Measurements from ENCODE around the gene C1orf21. TPM values are rescaled to one million over a fixed set of nuclear protein-coding genes. Genes with fewer than 3 reads are reported as not detected.

The C1orf21 gene
- polyA plus RNA-seq, 3 donors: 29.8 to 37.8 (median 32.3) TPM

- DNase-seq (ENCODE audit: extremely low read depth in 1 of 11, low read depth in 9 of 11, low spot score in 4 of 11): no peak
Observed at GRCh38 chr1:184524248-184524647, 137.4 kb downstream of the C1orf21 start.

DNA sequence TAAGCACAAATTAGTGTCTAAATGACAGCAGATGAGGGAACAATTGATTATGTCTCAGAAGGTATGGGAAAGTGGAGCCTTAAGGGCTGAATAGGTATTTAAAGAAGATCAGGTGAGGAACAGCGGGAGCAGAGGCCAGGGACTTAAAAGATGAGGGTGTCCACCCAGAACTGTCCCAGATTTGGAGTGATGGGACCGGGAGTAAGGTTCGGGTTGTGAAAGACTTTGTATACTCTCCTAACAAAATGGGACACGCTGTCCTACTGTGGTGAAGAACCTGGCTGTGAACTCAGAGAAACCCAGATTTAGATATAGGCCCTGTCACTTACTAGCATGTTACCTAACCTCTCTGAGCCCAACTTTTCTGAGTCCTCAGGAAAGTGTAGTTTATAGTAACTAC lies 140.6 kb downstream of the C1orf21 start:
- no peak for DNase-seq (ENCODE audit: extremely low read depth in 1 of 11, low read depth in 9 of 11, low spot score in 4 of 11)

GRCh38 chr1:184530226-184530625 lies 143.4 kb downstream of the C1orf21 start:
- no peak for DNase-seq (ENCODE audit: extremely low read depth in 1 of 11, low read depth in 9 of 11, low spot score in 4 of 11)

GRCh38 chr1:184531296-184531695 lies 144.5 kb downstream of the C1orf21 start:
- no peak for DNase-seq (ENCODE audit: extremely low read depth in 1 of 11, low read depth in 9 of 11, low spot score in 4 of 11)

DNA sequence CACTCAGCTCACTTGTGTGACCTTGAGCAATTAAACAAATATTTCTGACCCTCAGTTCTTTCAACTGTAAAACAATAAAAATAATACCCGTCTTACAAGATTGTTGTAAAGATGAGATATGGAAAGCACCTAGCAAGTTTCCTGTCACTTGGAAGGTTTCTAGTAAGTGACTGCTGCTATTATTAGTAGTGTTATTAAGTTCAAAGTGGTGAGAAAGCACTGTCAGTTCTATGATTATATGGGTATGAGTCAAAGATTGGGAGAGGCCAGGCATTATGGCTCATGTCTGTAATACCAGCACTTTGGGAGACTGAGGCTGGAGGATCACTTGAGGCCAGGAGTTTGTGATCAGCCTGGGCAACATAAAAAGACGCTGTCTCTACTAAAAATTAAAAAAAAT lies 145.4 kb downstream of the C1orf21 start:
- no peak for DNase-seq (ENCODE audit: extremely low read depth in 1 of 11, low read depth in 9 of 11, low spot score in 4 of 11)

DNA sequence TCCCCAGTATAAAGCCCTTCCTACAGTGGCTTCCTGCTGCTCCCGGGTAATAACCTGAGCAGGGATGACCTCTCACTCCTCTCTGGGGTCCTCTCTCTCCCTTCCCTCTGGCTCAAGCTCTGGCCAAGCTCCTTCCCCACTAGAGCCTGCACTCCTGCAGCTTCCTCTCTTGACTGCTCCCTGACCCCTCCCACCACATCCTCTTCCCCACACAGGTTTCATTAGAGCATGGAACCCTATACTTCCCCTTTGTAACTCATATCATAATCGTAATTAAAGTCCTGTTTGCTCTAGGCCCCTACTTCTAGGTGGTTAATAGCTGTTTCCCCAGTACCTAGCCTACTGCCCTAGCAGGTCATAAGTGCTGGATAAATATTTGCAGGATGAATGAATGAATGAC lies 146.2 kb downstream of the C1orf21 start:
- DNase-seq (ENCODE audit: extremely low read depth in 1 of 11, low read depth in 9 of 11, low spot score in 4 of 11): no peak

- DNase-seq (ENCODE audit: extremely low read depth in 1 of 11, low read depth in 9 of 11, low spot score in 4 of 11): no peak
Observed at GRCh38 chr1:184533915-184534314, 147.1 kb downstream of the C1orf21 start.

DNA sequence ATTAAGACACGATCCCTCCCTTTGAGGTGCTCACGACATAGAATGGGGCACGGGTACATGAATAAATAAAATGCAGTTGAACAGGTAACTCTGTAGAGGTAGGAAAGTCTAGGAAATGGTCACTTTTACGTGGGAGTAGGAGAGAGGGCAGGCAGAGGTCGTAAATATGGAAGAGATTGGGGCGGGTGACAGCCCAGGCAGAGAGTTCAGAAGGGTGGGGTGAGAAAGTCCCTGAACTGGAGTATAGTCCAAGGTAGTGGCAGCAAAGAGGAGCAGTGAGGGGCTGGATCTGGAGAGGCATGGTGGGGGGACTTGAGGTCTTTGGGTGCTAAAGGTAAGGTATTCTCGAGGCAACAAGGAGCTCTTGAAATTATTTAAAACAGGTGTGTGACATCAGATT lies 147.9 kb downstream of the C1orf21 start:
- peak in 1 of 11 donors; percentile 14 for DNase-seq (ENCODE audit: extremely low read depth in 1 of 11, low read depth in 9 of 11, low spot score in 4 of 11)

DNA sequence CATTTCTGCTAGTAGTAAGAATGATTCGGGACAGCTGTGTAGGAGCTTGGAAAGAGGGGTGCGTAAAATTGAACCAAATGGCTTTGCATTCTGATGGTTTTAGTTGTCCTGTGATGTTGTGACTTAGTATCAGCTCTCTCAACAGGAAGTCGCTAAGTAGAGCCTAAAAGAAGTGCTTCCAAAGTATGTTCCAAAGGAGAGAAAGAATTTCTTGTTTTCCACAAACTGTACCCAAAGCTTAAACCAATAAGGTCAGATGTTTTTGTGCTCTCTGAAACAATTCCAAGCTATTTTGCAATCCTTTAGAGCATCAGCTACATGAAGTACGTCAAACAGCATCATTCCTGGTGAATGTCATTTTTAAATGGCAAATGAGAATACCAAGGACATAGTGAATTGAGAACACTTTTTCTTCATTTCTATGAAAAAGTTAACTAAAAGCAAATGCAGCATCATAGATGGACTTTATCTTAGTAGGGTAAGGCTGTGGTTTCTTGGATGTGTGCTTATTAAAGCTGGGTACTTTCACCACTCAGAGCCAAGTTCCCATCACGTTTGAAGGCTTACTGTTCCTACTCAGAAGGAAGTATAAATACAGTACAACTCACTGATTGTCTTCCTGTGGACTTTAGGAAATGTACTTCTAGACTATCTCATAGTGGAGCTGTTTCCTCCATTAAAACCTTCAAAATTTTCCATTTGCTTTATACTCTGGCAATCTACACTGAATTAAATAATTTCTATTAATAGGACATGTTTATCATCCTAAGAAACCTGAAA lies 148.6 kb downstream of the C1orf21 start:
- no peak for DNase-seq (ENCODE audit: extremely low read depth in 1 of 11, low read depth in 9 of 11, low spot score in 4 of 11)

DNA sequence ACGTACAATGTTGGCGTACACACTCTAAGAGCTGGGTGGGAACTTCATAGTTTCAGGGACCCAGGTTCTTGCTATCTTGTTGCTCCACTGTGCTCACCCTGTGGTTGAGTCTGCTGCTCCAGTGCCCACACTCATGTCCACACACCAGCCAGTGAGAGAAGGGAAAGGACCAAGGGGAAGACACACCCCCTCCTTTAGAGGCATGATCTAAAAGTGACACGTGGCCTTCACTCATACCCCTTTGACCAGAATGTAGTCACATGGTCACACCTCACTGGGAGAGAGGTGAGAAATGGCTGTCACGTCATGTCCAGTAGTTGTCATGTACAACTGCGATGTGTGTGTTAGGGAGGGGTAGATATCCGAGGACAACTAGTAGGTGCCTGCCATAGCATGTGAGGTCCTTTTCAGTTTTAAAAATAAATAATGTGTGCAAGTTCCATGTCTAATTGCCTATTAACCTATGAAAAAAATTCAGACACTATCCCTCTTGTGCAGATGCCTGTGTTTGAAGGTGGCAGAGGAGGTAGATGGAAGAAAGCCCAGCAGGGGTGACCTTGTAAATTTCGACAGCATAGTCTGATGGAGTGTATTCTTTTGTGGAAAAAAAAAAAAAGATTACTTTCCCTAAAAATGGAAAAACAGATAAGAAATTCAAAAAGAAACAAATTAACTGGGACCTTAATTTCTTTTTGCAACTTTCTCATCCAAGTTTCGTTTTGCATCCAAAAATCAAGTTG lies 149.6 kb downstream of the C1orf21 start:
- DNase-seq (ENCODE audit: extremely low read depth in 1 of 11, low read depth in 9 of 11, low spot score in 4 of 11): no peak

DNA sequence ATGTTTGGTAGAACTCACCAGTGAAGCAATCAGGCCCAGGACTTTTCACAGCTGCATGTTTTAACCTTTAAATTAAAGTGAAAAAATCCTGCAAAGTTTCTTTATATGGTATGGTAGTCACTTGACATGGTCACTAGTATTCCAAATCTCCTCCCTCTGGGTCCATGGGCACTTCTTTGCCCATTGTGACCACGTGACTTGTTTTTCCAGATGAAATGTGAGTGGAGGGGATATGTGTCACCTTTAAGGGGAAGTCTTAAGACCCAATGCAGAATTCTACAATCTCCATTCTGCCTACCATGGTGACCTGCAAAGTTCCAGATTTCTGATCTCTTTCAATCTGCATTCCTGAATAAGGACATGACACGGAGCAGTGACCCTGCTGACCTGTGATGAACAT lies 152.8 kb downstream of the C1orf21 start:
- no peak for DNase-seq (ENCODE audit: extremely low read depth in 1 of 11, low read depth in 9 of 11, low spot score in 4 of 11)

DNA sequence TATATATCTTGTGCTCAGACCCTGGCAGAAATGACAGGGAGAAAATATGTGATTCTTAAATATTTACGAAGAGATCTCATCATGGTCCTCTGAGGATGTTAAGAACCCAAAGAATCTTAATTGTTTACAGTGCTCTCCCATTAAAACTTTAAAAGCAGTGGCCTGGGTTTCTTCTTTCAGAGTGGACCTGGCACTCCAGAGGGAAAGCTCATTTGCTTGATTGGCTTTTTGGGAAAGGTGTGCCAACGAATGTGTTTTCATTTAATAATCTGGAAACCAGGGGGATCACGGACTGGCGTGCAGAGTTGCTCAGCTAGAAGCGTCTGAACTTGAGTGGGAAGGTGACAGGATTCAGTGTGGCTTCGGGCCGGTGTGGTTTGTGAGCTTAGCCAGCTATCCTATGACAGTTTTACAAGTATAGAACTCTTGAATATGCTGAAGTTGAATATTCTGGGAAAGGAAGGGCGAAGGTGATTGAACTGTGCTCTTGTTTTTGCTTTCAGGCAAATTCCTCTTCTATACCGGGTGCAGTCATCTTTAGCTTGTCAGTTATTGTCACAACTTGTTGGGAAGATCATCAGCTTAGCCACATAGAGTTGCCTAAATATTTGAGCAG lies 154.8 kb downstream of the C1orf21 start:
- no peak for DNase-seq (ENCODE audit: extremely low read depth in 1 of 11, low read depth in 9 of 11, low spot score in 4 of 11)

DNA sequence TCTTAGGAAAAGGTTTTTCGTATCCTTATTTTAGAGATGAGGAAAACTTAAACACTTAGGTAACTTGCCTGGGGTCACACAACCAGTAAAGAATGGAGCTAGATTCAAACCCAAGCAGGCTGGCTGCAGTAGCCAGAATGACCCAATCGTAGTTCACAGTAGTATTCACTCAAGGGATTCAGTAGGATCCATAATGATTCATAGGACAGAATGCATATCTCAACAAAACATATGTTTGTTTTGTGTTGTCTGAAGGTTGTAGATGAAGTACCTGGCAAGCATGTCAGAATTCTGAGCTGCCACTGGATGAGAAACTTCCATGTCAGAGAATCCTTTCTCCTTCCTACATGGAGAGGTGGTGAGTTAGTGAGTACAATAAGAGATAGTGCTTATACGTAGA lies 155.5 kb downstream of the C1orf21 start:
- no peak for DNase-seq (ENCODE audit: extremely low read depth in 1 of 11, low read depth in 9 of 11, low spot score in 4 of 11)

GRCh38 chr1:184545601-184546000 lies 158.8 kb downstream of the C1orf21 start:
- no peak for DNase-seq (ENCODE audit: extremely low read depth in 1 of 11, low read depth in 9 of 11, low spot score in 4 of 11)

- no peak for DNase-seq (ENCODE audit: extremely low read depth in 1 of 11, low read depth in 9 of 11, low spot score in 4 of 11)
Observed at GRCh38 chr1:184552446-184552845, 165.6 kb downstream of the C1orf21 start.

GRCh38 chr1:184553845-184554244 lies 167.0 kb downstream of the C1orf21 start:
- DNase-seq (ENCODE audit: extremely low read depth in 1 of 11, low read depth in 9 of 11, low spot score in 4 of 11): no peak

DNA sequence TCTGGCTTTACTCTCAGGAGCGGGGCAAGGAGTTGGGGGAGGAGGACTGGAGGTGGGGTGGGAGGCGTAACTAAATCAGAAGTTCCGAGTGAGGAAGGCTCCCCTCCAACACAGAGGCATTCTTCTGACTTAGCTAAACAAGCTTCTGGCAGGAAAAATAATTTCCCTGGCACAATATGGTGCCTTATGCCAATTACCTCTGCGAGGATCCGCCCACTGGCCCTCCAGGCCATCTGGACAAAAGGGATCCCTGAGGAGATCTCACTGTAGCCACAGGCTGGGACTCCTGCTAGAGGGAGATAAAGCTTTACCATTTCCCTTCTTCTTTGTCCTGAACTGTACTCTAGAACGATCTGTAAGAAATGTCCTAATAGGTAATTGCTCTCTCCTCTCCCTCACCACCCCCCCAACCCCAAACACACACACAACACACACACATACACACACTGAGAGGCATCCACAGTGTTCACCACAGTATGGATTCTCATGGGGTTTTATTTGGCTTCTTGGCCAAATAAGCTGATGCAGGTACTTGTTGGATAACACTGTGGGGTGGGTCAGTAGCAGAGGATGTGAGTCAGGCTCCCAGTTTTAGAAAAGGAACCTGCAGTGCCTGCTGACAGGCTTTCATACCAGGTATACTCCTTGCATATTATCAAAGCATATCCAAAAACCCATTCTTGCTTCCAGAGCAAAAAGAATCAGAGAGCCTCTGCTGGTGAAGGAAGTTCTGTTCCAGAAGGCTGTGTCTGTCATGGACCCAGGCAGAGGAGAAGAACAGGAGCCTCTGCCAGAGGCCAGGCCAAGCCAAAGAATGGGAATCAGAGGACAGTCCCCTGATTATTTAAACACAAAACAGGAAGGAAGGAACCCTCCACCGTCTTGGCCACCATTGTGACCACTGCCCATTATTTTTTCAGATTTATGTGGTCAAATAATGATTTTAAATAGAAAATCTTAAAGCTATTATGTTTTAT lies 169.1 kb downstream of the C1orf21 start:
- DNase-seq (ENCODE audit: extremely low read depth in 1 of 11, low read depth in 9 of 11, low spot score in 4 of 11): no peak

- DNase-seq (ENCODE audit: extremely low read depth in 1 of 11, low read depth in 9 of 11, low spot score in 4 of 11): no peak
Observed at GRCh38 chr1:184556665-184557064, 169.8 kb downstream of the C1orf21 start.
